ENCODE measurements around the gene PERM1. TPM values are rescaled to one million over a fixed set of nuclear protein-coding genes. Genes with fewer than 3 reads are reported as not detected.

PERM1 gene
- total and polyA plus RNA-seq, 2 of the 13 experiments (the other 11 are each of a cell fraction or from before 2014, with no cell fraction given): 0.04 to 0.29 TPM

GRCh38 chr1:991895-992294 is 10.0 kb upstream of the PERM1 start:
- Histone ChIP-seq H3K27ac (ENCODE audit: extremely low read length, insufficient read depth, low read length) (no peak overlapping the region), H3K9ac (ENCODE audit: insufficient read depth, low read depth, low read length) (no peak overlapping the region), H3K79me2 (ENCODE audit: insufficient read depth, low read length) (no peaks in the 10 kb centered on the region), H4K20me1 (ENCODE audit: insufficient read depth, low read length) (no peaks in the 10 kb centered on the region), H3K4me3 (replicated peaks in 1 of 3; ENCODE audit: insufficient read depth in 1 of 3, low read depth in 2 of 3, low read length in 3 of 3) (no peak overlapping the region), H3K4me2 (ENCODE audit: low read depth, low read length) (no peak overlapping the region), H3K4me1 (ENCODE audit: insufficient read depth, low read length) (peaks cover 21% of the 10 kb centered on the region), H3K9me3 (ENCODE audit: low read length) (peaks cover 6% of the 10 kb centered on the region), H2AFZ (ENCODE audit: low read length) (no peak overlapping the region), H3K36me3 (replicated peaks in 1 of 2; ENCODE audit: control insufficient read depth in 1 of 2, insufficient read depth in 2 of 2, low read length in 2 of 2) (no peaks in the 10 kb centered on the region), H3K27me3 (ENCODE audit: control insufficient read depth in 1 of 2, insufficient read depth in 2 of 2, low read length in 2 of 2) (peaks cover 0 to 9% of the 10 kb centered on the region in 2 experiments; a peak in 2 of 5 replicates)
- intact Hi-C loops (cut with micrococcal nuclease; ENCODE audit: unreplicated experiment): no loop called here
- FAIRE-seq (no peak), ATAC-seq (no peak), DNase-seq (ENCODE audit: low spot score) (no peak)
- BruUV-seq (replicated peaks): no TSS peak
- ChIA-PET POLR2A (no interaction called here), CTCF (ENCODE audit: low intra/inter-chr PET ratio, low total read pairs) (no interaction called here)
- in situ Hi-C loops (cut with HindIII; ENCODE audit: extremely low pct_ligation_motif_present, low pct_unique_long_range_greater_than_20kb): no loop called here
- 90% methylated on average over 10 of the region's 10 CpGs for whole genome bisulfite sequencing (ENCODE audit: low lambda C conversion rate)
- TF ChIP-seq ZNF770 (CRISPR knock-in tag; IDR thresholded peaks at IDR 0.05) (no peak), FOXP1 (IDR thresholded peaks at IDR 0.05) (no peak), FOXP1 (CRISPR knock-in tag; IDR thresholded peaks at IDR 0.05) (no peak), POGZ (CRISPR knock-in tag; IDR thresholded peaks at IDR 0.05) (no peak), PHF5A (CRISPR knock-in tag; IDR thresholded peaks at IDR 0.05; ENCODE audit: low read depth, unreplicated experiment) (no peak), ZBTB3 (CRISPR knock-in tag; IDR thresholded peaks at IDR 0.05; ENCODE audit: borderline replicate concordance, low read depth) (no peak), BRCA1 (CRISPR knock-in tag; IDR thresholded peaks at IDR 0.05) (no peak), ZNF407 (CRISPR knock-in tag; IDR thresholded peaks at IDR 0.05; ENCODE audit: not compliant biosample characterization) (no peak)
